Measurements from ENCODE around the gene TTC7B.
"Not testable (repeated sequence)": the region's sequence is repeated elsewhere in the genome, so short reads cannot be mapped to it uniquely, and the experiment has no call there.

TTC7B gene

DNA sequence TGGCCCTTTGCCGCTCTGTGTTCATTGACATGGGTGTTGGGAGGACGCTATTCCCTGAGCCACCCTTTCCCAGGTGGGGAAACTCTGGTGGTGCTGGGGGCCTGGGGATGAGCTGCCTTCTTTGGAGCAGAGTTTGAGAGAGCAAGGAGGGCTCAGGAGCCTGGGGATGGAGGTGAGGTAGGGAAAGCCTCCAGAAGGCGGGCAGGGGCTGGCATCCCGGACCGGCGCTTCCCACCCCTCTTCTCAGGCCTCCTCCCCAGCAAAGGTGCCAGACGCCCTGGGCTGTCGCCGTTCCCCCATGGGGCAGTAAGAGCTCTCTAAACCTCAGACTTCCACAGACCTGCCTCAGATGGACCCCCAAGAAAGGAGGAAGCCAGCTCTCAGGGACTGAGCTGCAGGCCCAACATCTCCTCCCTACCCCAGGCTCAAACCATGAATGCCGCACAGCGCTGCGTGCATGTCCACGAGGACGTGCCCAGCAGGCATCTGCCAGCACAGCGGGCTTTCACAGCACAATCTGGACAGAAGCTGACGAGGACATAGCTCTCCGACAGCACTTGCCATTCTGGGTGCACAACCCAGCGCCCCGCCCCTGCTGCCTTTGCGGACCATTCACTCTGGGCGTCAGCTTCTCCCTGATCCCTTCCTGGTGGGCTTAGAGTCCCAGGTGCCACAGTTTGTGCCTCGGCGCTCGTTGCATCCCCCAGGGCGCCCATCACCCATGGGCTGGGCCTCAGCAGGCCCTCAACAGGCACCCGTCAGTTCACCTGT, 14.9 kb upstream of the TTC7B start:
- no peak for DNase-seq

DNA sequence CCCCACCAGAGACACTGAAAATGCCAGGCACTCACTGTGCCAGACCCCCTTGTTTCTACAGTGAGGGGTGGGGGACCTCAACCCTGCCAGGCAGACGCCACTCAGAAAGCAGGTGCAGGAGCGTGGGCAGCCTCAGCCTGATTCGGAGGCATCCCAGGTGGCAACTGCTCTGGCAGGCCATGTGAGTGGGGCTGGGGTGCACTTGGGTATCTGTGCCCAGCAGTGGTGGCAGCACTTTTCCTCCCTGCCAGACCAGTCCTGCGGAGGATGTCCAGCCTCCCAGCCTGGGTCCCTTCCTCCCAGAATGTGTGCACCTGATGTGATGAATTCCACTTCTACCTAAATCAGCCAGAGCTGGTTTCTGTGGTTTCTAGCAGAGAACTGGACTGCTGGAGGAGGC, 13.4 kb upstream of the TTC7B start:
- DNase-seq, result no peak

DNA sequence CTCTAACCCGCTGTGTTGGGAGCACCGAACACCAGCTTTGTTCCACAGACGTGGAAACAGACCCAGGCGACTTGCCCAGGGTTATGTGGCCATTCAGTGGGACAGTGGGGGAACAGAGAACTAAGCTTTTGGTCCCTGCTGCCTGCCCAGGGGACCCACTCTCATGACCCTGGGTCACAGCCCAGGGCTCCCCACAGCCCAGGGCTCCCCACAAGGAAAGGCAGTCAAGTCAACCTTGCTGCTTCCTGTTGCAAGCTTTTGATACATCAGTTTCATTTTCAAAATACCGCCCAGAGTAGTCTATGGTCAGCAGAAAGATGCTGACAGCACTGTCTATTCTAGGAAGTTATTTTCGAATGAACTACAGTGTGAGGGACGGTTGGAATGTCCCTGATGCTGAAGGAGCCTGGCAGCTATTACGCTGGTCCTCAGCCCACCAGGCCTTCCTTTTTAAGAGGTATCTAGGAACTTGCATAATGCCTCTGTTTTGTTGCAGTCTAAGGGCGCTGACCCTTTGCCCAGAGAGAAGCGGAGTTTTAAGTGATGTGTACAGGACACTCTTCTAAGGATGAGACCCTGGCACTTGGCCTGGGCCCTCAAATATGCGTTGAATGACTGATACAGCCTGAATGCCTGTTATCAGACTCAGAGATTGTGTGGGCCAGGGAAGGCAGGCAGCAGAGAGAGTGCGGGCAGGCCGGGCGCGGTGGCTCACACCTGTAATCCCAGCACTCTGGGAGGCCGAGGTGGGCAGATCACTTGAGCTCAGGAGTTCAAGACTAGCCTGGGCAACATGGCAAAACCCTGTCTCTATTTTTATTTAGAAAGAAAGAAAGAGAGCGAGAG, 12.6 kb upstream of the TTC7B start:
- DNase-seq, result peak in 1 of 3 experiments; percentile 39

DNA sequence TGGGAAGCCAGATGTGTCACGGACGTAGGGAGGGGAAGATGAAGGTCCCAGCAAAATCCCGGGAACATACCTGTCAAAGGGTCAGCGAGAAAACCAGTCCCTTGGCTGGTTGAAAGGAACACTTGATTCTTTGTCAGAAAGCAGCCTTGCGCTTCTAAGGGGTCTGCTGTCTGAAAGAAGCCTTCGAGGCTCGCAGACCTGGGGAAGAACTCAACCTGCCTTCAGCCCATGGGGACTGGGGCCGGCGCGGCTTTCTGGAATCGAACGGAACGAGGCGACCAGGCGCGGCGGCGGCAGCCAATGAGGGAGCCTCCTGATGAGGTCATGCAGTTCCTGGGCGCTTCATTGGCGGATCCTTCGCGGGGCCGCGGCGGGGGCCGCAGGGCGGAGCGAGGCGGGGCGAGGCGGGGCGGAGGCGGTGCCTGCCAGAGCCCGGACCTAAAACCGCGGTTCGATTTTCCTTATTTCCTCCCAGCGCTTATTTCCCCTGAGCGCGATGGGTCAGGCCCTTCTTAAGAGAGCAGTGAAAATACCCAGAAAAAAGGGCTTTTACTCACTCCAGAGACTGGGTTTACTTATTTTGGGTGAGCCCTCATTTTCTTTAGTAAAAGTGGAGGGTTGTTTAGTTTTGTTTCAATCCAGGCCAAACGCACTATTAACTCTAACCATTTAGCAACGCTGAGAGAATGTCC, 11.8 kb upstream of the TTC7B start:
- DNase-seq, result peak; percentile 89 to 94 (median 94)

DNA sequence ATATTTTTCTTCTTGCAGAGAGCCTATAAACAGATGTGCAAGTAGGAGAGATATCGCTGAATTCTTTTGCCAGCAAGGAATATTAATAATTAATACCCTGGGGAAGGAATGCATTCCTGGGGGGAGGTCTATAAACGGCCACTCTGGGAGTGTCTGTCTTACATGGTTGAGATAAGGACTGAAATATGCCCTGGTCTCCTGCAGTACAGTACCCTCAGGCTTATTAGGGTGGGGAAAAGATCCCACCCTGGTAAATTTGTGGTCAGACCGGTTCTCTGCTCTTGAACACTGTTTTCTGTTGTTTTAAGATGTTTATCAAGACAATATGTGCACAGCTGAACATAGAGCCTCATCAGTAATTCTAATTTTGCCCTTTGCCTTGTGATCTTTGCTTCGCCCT, 7.3 kb upstream of the TTC7B start:
- DNase-seq, result not testable (repeated sequence)

DNA sequence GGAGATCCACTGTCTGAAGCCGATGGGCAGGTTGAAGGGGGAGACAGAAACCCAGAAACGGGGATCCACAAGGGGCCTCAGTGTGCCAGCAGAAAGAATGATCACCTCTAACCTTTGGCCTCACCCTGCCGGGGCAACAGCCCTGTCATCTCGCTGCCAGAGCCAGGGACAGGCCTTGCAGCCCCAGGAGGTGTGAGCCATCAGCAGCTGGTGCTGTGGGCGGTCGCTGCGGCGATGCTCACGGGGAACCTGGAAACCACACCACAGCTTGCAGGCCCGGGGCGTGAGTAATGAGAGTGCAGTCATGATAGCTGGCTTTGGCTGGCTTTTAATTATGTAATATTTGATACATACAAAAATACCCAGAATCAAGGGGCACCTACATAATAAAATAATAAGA, 4.7 kb upstream of the TTC7B start:
- DNase-seq, result peak in 2 of 3 experiments; percentile 8 to 26

DNA sequence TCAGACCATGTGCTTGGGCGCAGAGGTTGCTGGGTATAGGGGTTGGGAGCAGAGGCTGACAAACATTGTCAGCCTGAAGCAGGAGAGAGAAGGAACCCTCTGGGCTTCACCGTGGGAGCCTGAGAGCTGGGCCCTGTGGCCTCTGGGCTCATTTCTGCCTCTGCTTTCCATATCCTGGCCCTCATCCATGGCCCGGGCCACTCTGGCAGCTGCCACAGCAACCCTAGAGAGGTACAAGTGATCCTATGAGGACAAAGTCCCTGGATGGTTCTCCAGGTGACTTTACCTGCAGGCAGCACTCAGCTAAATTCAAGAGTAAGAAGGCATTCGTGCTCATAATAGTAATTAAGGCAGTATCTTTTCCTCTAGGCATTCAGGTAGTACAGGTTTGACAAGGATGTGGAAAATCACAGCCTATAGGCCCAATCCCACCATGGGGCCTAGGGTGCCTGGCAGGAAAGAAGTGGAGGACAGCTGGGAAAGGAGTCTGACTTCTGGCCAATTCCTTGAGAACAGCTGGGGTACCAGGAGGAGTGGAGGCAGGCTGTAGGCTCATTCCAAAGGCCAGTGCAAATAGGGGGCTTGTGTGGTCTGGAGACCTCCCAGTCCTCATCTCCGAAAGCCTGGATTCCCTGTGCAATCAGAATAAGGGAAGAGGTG, 3.6 kb upstream of the TTC7B start:
- peak in 2 of 3 experiments; percentile 35 to 63 for DNase-seq

DNA sequence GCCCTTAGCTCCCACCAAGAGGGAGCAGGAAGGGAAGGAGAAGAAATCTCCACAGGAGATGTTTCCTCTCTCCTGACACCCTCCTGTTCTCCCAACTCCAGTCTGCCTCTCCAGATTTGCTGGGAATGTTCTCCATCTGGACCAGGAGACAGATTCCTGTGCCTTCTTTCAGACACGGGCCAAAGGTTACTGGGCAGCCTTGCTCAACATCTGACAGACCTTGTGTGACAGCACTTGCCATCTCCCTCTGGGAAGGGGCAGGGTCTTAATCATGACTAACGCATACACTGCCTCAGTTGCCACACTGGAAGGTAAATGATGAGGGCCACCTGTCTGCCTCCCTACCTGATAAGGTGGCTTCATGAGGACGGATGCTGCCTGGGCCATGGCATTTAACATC, 2.5 kb upstream of the TTC7B start:
- DNase-seq, result no peak

DNA sequence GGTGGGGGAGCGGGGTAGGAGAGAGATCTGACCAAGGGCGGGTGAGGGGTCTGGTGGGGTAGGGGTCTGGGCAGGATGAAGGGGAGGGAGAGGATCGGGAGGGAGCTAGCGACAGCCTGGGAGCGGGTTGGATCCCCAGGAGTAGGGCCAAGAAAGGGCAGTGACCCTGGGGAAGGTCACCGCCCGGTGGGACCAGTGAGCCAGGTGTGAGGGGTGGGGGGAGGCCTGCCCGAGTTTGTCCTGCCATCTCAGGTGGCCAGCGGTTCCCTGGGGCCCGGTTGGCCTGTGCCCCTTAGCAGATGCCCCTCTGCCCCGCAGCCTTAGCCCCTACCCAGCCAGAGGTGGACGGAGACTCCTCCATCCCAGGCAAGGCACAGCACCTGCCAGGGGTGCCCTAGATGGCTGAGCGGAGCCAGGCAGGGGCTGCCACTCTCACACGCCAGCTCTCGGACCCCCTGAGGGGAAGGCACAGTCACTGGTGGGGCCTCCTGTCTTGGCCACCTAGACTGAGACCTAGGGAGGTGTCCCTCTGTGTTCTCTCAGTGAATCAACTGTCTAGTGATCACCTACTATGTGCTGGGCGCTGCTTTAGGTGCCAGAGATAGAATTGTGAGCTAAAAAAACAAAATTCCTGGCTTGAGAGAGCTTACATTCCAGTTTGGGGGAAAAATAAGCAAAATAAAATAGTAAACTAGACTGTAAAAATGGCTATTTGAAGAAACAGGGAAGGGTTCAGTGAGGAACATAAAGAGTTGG, 629 bp upstream of the TTC7B start:
- no peak for DNase-seq

DNA sequence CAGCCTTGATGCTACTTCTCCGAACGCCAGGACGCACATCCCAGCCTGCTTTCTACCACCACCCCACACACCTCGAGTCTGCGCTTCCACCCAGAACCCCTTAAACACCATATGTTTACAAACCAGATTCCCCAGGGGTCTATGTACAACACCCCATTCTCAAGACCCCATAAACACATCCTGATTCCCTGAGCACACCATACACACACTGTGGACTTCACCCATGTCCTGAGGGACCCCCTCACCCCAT, 733 bp downstream of the TTC7B start:
- DNase-seq, result peak in 2 of 3 experiments; percentile 29 to 44

DNA sequence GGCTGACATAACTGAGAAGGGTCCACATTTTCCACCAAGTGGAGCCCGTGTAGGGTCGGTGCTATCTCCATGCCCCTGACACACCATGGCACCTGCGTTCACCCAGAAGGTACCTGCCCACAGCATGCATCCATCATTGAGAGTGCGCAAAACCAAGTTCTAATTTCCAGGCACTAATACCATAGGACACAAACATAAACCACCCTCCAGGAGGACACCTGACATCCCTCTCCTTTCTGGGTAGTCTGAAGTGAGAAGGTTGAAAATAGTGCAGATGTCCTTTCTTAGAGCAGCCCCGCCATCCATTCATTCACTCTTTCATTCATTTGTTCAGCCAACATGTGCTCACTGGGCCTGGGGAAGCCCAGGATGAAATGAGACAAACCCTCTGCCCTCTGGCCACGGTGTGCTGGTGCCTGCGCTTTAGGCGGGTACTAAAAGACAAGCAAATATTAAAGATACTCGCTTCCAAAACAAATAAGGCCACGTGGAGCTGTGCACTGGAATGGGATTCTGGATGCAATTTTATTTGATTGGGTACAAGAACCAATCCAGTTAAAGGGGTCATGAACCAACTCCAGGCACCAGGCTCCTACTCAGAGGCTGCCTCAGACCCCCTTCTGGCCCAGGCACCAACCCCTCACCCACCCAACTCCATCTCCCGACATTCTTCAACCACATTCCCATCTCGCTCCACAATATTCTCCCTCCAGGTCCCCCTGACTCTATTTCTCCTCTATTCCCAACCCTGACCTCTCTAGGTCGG, 1.2 kb downstream of the TTC7B start:
- no peak for DNase-seq

DNA sequence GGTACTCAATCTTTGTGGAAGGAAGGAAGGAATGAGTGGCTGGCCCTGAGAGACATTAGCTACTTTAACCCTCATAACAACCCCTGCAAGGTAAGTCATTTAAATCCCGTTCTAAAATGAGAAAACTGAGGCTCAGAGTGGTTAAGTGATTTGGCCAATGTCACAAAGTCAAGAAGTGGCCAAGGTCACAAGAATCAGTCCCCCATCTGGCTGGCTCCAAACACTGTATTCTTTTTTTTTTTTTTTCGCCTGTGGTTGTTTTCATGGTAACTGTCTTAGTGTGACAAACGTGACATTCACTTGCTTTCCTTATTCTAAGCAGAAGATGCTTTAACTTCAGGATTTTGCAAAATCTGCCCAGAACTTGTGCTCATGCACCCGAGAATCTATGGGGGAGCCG, 2.8 kb downstream of the TTC7B start:
- no peak for DNase-seq

DNA sequence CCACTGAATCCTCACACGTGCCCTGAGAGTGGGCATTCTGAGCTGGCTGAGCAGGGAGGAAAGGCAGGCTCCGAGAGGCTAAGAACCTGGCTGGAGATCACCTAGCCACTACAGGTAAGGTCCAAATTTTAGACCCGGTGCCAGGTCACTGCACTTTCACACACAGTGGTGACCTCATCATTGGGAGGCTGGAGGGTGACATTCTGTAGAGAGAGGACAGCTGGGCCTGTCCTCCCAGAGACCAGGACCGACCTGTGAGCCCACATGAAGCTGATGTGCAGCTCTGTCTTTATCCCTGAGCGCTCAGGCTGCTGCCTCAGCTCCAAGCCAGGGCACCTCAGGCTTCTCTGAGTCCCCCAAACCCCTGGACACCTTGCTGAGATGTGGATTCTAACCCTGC, 4.1 kb downstream of the TTC7B start:
- DNase-seq, result no peak

DNA sequence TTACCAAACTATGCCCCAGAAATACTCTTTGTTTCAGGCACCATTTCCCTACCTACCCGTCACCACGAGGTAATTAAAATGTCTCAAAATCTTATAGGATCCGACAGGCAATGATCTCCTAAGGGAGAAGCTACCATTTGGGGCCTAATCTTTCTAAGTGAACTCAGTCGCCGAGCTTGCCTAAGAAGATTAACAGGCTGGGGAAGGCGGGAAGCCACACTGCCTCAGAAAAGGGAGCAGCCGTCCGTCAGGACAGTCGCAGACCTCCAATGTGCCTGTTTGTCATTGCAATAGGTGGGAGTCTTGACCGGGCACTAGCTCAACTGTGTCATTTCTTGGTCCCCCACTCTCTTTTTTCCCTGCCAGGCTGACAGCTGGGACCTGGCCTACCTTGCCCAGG, 4.6 kb downstream of the TTC7B start:
- no peak for DNase-seq

DNA sequence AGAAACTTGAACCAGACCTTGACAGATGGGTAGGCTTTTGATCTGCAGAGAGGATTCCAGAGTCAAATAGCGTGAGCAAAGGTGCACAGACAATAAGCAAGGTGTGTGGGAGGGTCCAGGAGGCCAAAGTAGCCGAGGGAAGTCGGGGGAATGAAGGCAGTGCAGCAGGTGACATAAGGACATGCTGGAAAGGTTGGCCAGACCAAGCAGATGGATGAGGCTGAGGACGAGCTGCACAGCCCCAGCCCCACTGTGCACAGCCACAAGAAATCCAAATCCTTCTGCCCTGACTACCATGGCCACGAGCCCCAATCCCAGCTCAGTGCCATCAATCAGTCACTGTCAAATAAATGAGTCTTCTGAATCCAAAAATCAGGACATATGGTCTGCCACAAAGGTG, 5.4 kb downstream of the TTC7B start:
- DNase-seq, result no peak

DNA sequence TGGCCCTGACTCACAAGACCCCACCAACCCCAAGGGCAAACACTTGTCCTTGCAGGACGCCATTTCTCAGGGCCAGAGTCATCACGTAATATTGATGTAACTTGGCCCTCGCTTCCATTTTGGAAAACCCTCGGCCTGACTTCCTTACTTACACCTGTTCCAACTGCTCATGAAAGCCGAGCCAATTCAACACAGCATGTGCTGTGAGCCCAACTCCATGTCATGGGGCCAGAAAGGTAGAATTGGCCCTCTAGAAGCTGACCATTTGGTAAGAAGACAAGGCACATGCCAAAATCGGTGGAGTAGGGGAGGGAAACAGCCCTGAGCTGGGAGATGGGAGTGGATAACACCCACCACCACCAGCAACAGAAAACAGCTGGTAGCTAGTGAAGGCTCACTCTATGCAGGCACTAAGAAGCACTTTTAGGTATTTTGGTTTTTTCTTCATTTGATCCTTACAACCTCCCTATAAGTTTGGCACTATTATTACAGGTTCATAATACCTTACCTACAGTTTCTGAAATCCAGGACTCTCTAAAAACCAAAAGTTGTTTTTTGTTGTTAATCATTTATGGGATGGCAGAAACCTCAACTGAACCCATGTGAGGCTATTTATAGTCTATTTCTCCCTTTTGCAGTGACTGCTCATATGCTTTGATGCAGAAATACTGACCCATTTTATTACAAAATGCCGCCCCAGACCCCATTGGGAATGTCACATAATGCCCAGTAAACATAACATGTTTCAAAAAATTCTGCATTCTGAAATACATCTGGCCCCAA, 6.5 kb downstream of the TTC7B start:
- no peak for DNase-seq

DNA sequence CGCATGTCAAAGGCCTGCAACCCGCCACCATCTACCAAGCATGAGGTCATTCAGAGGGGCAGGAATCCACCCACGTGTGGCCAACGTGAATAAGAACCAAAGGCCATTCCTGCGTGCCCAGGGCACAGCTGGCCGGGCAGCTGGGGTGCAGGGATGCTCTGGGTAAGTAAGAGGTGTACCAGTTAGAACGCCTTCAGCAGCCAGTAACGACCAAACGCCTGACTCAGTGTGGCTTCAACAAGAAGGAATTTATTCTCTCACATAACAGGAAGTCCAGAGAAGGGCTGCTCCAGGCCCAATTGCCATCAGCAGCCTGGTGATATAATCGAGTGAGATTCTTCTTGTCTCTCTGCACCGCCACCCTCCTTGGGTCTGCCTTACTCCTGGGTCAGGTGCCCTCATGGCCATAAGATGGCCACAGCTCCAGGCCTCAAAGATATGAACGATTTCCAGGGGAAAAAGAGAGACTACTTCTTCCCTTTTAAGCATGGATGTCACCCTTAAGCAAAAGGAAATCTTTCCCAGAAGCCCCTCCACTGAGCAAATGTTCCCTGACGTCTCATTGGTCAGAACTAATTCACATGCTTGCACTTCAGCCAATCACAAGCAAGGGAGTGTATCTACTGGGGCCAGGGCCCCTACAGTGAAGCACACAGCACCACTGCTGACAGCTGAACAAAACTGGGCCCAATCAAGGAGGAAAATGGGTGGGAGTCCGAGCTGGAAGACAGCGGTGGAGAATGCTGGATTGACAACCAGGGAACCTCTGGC, 7.3 kb downstream of the TTC7B start:
- DNase-seq, result no peak

DNA sequence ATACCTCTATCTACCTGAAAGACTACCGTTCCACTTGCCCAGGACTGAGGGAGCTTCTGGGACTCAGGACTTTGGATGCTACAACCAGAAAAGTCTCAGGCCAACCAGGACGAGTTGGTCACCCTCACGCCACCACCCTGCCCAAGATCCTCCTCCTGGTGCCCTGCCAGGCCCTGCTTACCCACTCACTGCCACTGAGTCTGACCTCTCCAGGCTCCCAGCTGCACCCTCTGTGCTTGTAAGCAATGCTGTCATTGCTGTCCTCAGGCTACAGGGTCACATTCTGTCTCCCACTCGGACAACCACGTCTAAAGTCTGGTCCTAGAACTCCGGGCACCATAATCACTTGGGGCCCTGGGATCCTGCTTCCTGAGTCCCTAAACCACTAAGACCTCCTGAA, 9.2 kb downstream of the TTC7B start:
- DNase-seq, result no peak

DNA sequence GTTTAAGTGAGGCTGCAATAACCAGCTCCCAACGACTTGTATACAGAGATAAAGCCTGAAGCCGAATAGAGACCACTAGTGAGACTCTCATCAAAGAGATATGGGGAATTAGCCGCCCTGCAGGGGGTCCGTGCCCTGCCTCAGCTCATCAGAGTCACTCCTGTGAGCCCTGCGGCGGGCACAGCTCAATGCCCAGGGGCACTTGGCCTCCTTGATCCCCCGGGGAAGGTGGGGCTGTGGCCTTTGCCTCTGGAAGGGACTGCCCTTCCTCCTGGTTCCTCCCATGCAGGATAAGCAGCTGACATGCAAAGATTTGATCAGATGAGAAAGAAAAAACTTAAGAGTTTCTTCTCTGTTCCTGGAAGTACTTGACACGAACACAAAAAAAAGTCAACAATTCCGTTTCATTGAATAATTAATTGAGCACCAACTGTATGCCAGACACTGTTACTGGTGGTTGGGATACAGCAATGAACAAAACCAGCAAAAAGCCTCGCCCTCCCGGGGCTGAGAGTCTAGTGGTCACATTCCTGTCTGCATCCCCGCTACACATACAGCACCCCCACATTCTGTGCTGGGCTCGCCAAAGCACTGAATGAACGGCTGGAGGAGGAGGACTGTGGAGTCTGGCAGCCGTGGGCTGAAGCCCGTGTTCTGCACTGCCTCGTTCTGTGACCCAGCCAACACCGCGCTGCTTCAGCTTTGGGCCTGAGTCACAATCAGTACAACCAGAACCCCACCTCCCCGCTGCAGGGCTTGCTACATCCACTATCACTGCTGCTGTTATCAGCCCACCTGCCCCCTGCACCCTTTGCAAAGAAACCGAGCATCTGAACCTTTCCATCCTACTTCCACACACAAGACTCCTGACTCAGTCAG, 10.3 kb downstream of the TTC7B start:
- no peak for DNase-seq
